HCT116 (cell line): Measurements from ENCODE around the gene AQP1. TPM values are rescaled to one million over a fixed set of nuclear protein-coding genes. Genes with fewer than 3 reads are reported as not detected.

Source experiments
- ATAC-seq: fragments of 200-7000 bp; cut with Tn5 transposase; 2 replicates; pipeline ENCODE4 v1.9.1; 2020; ENCODE audit warnings: mild to moderate bottlenecking, moderate library complexity
- BruUV-seq: library from RNA; stranded (reverse); fragments of 400-500 nt; replicated peaks from 2 replicates; lab custom pipeline; 2021; lab: Mats Ljungman, UMichigan
- CTCF ChIA-PET: fragments of 300-600 bp; sonication (Branson Sonifier 250); formaldehyde crosslinking; loops from one replicate; lab custom pipeline; 2021; ENCODE audit warnings: antibody characterized with exemption; lab: Charles Lee
- POLR2A ChIA-PET: fragments of 300-600, 350-600 bp; sonication (Branson Sonifier 250); formaldehyde crosslinking; loops from one replicate; lab custom pipeline; 2021; ENCODE audit warnings: antibody characterized with exemption; lab: Charles Lee
- RAD21 ChIA-PET, 2 experiments: fragments of 300-600 bp; sonication (Branson Sonifier 250); formaldehyde crosslinking; loops; one replicate each; lab custom pipeline; 2023; ENCODE audit warnings: low total read pairs in 2 of 2; ENCODE audit not compliant: uncharacterized antibody in 2 of 2, unreplicated experiment in 2 of 2, low non-redundant PET in 1 of 2; lab: Charles Lee
- DNase-seq: peaks from one replicate; pipeline ENCODE4 v3.0.0-alpha.2; 2010; ENCODE audit warnings: low read depth, low spot score
- H2AFZ ChIP-seq: fragments of 200-600 bp; shearing (Covaris generic), sonication (generic); 2 replicates; pipeline ENCODE4 v1.6.1; 2017; ENCODE audit warnings: low read depth, mixed run types, mixed read lengths, antibody characterized with exemption, low read length; ENCODE audit not compliant: poor library complexity, severe bottlenecking
- H3K27ac ChIP-seq: 2 replicates; pipeline ENCODE4 v1.5.1; 2012; ENCODE audit warnings: low read depth, low read length
- H3K27me3 ChIP-seq: fragments of 200-600 bp; sonication (generic); 2 replicates; pipeline ENCODE4 v1.6.1; 2016; ENCODE audit warnings: mixed run types, low read length, mixed read lengths; ENCODE audit not compliant: insufficient read depth
- H3K36me3 ChIP-seq, 2 experiments: fragments of 200-500 bp in 1 of 2; fragments of 200-600 bp in 1 of 2; sonication (Bioruptor generic) in 1 of 2; sonication (generic) in 1 of 2; 2 replicates each; pipeline versions ENCODE4 v1.5.1 to v1.6.1; 2014 to 2016; ENCODE audit warnings: low read length in 2 of 2, inconsistent platforms in 1 of 2, mixed read lengths in 1 of 2, mixed run types in 1 of 2; ENCODE audit not compliant: insufficient read depth in 2 of 2, control insufficient read depth in 1 of 2
- H3K4me1 ChIP-seq, 2 experiments: fragments of 200-600 bp in 1 of 2; sonication (generic) in 1 of 2; 2 replicates each; pipeline versions ENCODE4 v1.5.1 to v1.6.1; 2012 to 2017; ENCODE audit warnings: low read length in 2 of 2, inconsistent platforms in 1 of 2, mild to moderate bottlenecking in 1 of 2, mixed read lengths in 1 of 2, mixed run types in 1 of 2, moderate library complexity in 1 of 2; ENCODE audit not compliant: insufficient read depth in 2 of 2, control insufficient read depth in 1 of 2
- H3K4me2 ChIP-seq: fragments of 200-600 bp; sonication (generic); 2 replicates; pipeline ENCODE4 v1.6.1; 2017; ENCODE audit warnings: mixed run types, low read length, mixed read lengths
- H3K4me3 ChIP-seq, 2 experiments: fragments of 200-600 bp in 1 of 2; sonication (generic) in 1 of 2; replicated peaks in 1 of 2; 2 replicates each; pipeline ENCODE4 v1.5.1; 2011 to 2016; ENCODE audit warnings: low read length in 2 of 2, control low read depth in 1 of 2, low read depth in 1 of 2, mild to moderate bottlenecking in 1 of 2, mixed read lengths in 1 of 2, mixed run types in 1 of 2
- H3K79me2 ChIP-seq: fragments of 200-600 bp; sonication (generic); 2 replicates; pipeline ENCODE4 v1.6.1; 2017; ENCODE audit warnings: mild to moderate bottlenecking, mixed run types, low read length, moderate library complexity, mixed read lengths; ENCODE audit not compliant: insufficient read depth
- H3K9ac ChIP-seq: fragments of 200-600 bp; sonication (generic); 2 replicates; pipeline ENCODE4 v1.6.1; 2016; ENCODE audit warnings: low read length, mixed read lengths
- H3K9me2 ChIP-seq: fragments of 200-600 bp; sonication (generic), shearing (Covaris generic); 2 replicates; pipeline ENCODE4 v1.6.1; 2017; ENCODE audit warnings: mixed run types, mild to moderate bottlenecking, moderate library complexity; ENCODE audit not compliant: insufficient read depth
- H3K9me3 ChIP-seq, 2 experiments: fragments of 200-500 bp in 1 of 2; fragments of 200-600 bp in 1 of 2; sonication (Bioruptor generic) in 1 of 2; sonication (generic) in 1 of 2; 2 replicates each; pipeline ENCODE4 v1.6.1; 2014 to 2017; ENCODE audit warnings: low read length in 2 of 2, mixed read lengths in 2 of 2, inconsistent platforms in 1 of 2, low read depth in 1 of 2, mild to moderate bottlenecking in 1 of 2, mixed run types in 1 of 2, moderate library complexity in 1 of 2; ENCODE audit not compliant: control insufficient read depth in 1 of 2, insufficient read depth in 1 of 2
- H4K20me1 ChIP-seq: fragments of 200-600 bp; sonication (generic), shearing (Covaris generic); 2 replicates; pipeline ENCODE4 v1.6.1; 2017; ENCODE audit warnings: mixed run types, mild to moderate bottlenecking, moderate library complexity; ENCODE audit not compliant: insufficient read depth
- CBX3 ChIP-seq: IDR thresholded peaks from 2 replicates; pipeline ENCODE4 v1.6.1; 2012; ENCODE audit warnings: low read depth
- CEBPB ChIP-seq: IDR thresholded peaks from 2 replicates; pipeline ENCODE4 v1.6.1; 2012; ENCODE audit warnings: low read depth
- CTCF ChIP-seq, 3 experiments: fragments of 200-600 bp in 1 of 3; sonication (generic) in 1 of 3; IDR thresholded peaks in 2 of 3; conservative IDR thresholded peaks in 1 of 3; 2 replicates each; pipeline ENCODE4 v1.5.1; 2012 to 2017; ENCODE audit warnings: low read depth in 2 of 3, low read length in 2 of 3, antibody characterized with exemption in 1 of 3, borderline replicate concordance in 1 of 3, control low read depth in 1 of 3, mild to moderate bottlenecking in 1 of 3, mixed read lengths in 1 of 3, mixed run types in 1 of 3, moderate library complexity in 1 of 3; ENCODE audit not compliant: insufficient read depth in 1 of 3
- EGR1 ChIP-seq: IDR thresholded peaks from 2 replicates; pipeline ENCODE4 v1.6.1; 2012; ENCODE audit warnings: low read depth
- ELF1 ChIP-seq: IDR thresholded peaks from 2 replicates; pipeline ENCODE4 v1.6.1; 2012; ENCODE audit warnings: low read depth, borderline replicate concordance
- EZH2 ChIP-seq: fragments of 200-600 bp; sonication (generic); IDR thresholded peaks from 2 replicates; pipeline ENCODE4 v1.6.1; 2017; ENCODE audit warnings: antibody characterized with exemption, mixed run types
- EZH2phosphoT487 ChIP-seq: fragments of 200-600 bp; IDR thresholded peaks from 2 replicates; pipeline ENCODE4 v1.6.1; 2018; ENCODE audit warnings: antibody characterized with exemption, borderline replicate concordance
- FOSL1 ChIP-seq: IDR thresholded peaks from 2 replicates; pipeline ENCODE4 v1.6.1; 2012; ENCODE audit warnings: low read depth
- JUND ChIP-seq: IDR thresholded peaks from 2 replicates; pipeline ENCODE4 v1.6.1; 2012
- POLR2AphosphoS5 ChIP-seq: IDR thresholded peaks from 2 replicates; pipeline ENCODE4 v1.6.1; 2011; ENCODE audit warnings: mild to moderate bottlenecking, low read depth, low read length, moderate library complexity
- RAD21 ChIP-seq: IDR thresholded peaks from 2 replicates; pipeline ENCODE4 v1.6.1; 2012; ENCODE audit warnings: low read depth, mild to moderate bottlenecking
- REST ChIP-seq: IDR thresholded peaks from 2 replicates; pipeline ENCODE4 v1.6.1; 2012; ENCODE audit warnings: low read depth
- SIN3A ChIP-seq: IDR thresholded peaks from 2 replicates; pipeline ENCODE4 v1.6.1; 2012; ENCODE audit warnings: low read depth
- SP1 ChIP-seq: IDR thresholded peaks from 2 replicates; pipeline ENCODE4 v1.6.1; 2012; ENCODE audit warnings: low read depth
- YY1 ChIP-seq: IDR thresholded peaks from 2 replicates; pipeline ENCODE4 v1.6.1; 2011; ENCODE audit warnings: low read length, low read depth, moderate library complexity, mild to moderate bottlenecking; ENCODE audit not compliant: insufficient replicate concordance; ENCODE audit errors: extremely low read depth
- ZBTB33 ChIP-seq: IDR thresholded peaks from 2 replicates; pipeline ENCODE4 v1.6.1; 2011; ENCODE audit warnings: mild to moderate bottlenecking, low read length, moderate library complexity; ENCODE audit not compliant: insufficient replicate concordance; ENCODE audit errors: extremely low read depth
- ZFX ChIP-seq: fragments of 450-650 bp; IDR thresholded peaks from 2 replicates; pipeline ENCODE4 v1.6.1; 2017
- ZNF274 ChIP-seq: fragments of 200-500 bp; sonication (Bioruptor generic); IDR thresholded peaks from 2 replicates; pipeline ENCODE4 v1.6.1; 2014; ENCODE audit warnings: mild to moderate bottlenecking, low read depth, low read length, inconsistent platforms
- intact Hi-C: fragments of 100-400 bp; cut with micrococcal nuclease; formaldehyde crosslinking; loops from 2 replicates; pipeline ENCODE4 v1.10.0; 2022
- total RNA-seq: library from RNA; stranded (reverse); gene quantifications from one replicate; pipeline ENCODE4 v1.2.1, GENCODE V29; 2021; ENCODE audit not compliant: unreplicated experiment

AQP1 gene
- total RNA-seq, 1 experiment from 2014 or later = 2.0 TPM

GRCh38 chr7:30963842-30964241 lies 52.2 kb downstream of the AQP1 start, which contains the start of gene GHRHR:
Gene GHRHR, plus strand, starts transcription at chr7:30963953. Its CDS starts 116 bp downstream, at chr7:30964069.
- CTCF ChIA-PET = no interaction called here
- H3K9me2 ChIP-seq = no peaks in the 10 kb centered on the region
- no TSS peak for BruUV-seq

More at GRCh38 chr7:30963842-30964241, 52.2 kb downstream of the AQP1 start, which contains the start of gene GHRHR:
- no peaks in the 10 kb centered on the region for H3K79me2 ChIP-seq
- H2AFZ ChIP-seq = no peak within 1 kb of the TSS
- no peaks in the 10 kb centered on the region for H3K9me3 ChIP-seq
- RAD21 ChIA-PET = no interaction called here
- TF ChIP-seq FOSL1 (no peak), REST (no peak), SIN3A (no peak), CBX3 (no peak), CTCF (IDR thresholded peaks at IDR 0.05 in 2 of 3, conservative IDR thresholded peaks at IDR 0.05 in 1 of 3; ENCODE audit: borderline replicate concordance in 1 of 3, insufficient read depth in 1 of 3, low read depth in 2 of 3, low read length in 2 of 3) (no peak), ZFX (no peak), POLR2AphosphoS5 (no peak), EGR1 (no peak), ZNF274 (no peak), CEBPB (no peak), ELF1 (no peak), ZBTB33 (no peak), RAD21 (no peak), JUND (no peak), EZH2 (no peak), EZH2phosphoT487 (no peak), SP1 (no peak), YY1 (no peak)
- H3K4me2 ChIP-seq = no peak within 1 kb of the TSS
- H3K27ac ChIP-seq = no peak within 1 kb of the TSS
- H3K9ac ChIP-seq = no peak within 1 kb of the TSS
- ATAC-seq = no peak
- no peak within 1 kb of the TSS for H3K4me3 ChIP-seq
- H3K36me3 ChIP-seq = no peaks in the 10 kb centered on the region
- POLR2A ChIA-PET = no interaction called here
- H3K27me3 ChIP-seq = peaks cover 20% of the 10 kb centered on the region; the same call in 1 of the 2 replicates
- intact Hi-C loops = no loop called here
- DNase-seq = no peak
- H4K20me1 ChIP-seq = no peaks in the 10 kb centered on the region
- no peaks in the 10 kb centered on the region for H3K4me1 ChIP-seq
